GM18907 (cell line): ENCODE measurements around the gene ATP12A.

Source experiments
- ATAC-seq: cut with Tn5 transposase; IDR thresholded peaks from one replicate; pipeline ENCODE4 v1.9.1; 2021; ENCODE audit warnings: mild to moderate bottlenecking, moderate library complexity; ENCODE audit not compliant: unreplicated experiment

Gene ATP12A

GRCh38 chr13:24724714-24725113 is 44.5 kb downstream of the ATP12A start:
- ATAC-seq = no peak

GRCh38 chr13:24725379-24725778 is 45.2 kb downstream of the ATP12A start:
- no peak for ATAC-seq

GRCh38 chr13:24727731-24728601 is 47.8 kb downstream of the ATP12A start:
- peak; percentile 86 for ATAC-seq

GRCh38 chr13:24730873-24731567 is 50.8 kb downstream of the ATP12A start:
- peak; percentile 70 for ATAC-seq

GRCh38 chr13:24734950-24735349 is 54.7 kb downstream of the ATP12A start:
- no peak for ATAC-seq

GRCh38 chr13:24737042-24737441 is 56.8 kb downstream of the ATP12A start:
- ATAC-seq = no peak

- ATAC-seq = no peak
Measured at GRCh38 chr13:24738366-24738847, 58.2 kb downstream of the ATP12A start.

GRCh38 chr13:24740014-24740890 is 60.0 kb downstream of the ATP12A start:
- no peak for ATAC-seq

GRCh38 chr13:24741016-24741662 is 60.9 kb downstream of the ATP12A start:
- no peak for ATAC-seq

GRCh38 chr13:24741791-24742190 is 61.6 kb downstream of the ATP12A start:
- no peak for ATAC-seq

GRCh38 chr13:24742294-24742693 is 62.1 kb downstream of the ATP12A start:
- ATAC-seq = no peak

GRCh38 chr13:24742977-24743376 is 62.8 kb downstream of the ATP12A start:
- ATAC-seq = no peak

- no peak for ATAC-seq
Measured at GRCh38 chr13:24744247-24744646, 64.0 kb downstream of the ATP12A start.

- ATAC-seq = no peak
Measured at GRCh38 chr13:24745516-24745860, 65.3 kb downstream of the ATP12A start.

- no peak for ATAC-seq
Measured at GRCh38 chr13:24745861-24746617, 65.8 kb downstream of the ATP12A start.

GRCh38 chr13:24746618-24747247 is 66.5 kb downstream of the ATP12A start:
- no peak for ATAC-seq

GRCh38 chr13:24747248-24748060 is 67.2 kb downstream of the ATP12A start:
- no peak for ATAC-seq

- ATAC-seq = no peak
Measured at GRCh38 chr13:24748061-24748400, 67.8 kb downstream of the ATP12A start.

- ATAC-seq = no peak
Measured at GRCh38 chr13:24759197-24759596, 79.0 kb downstream of the ATP12A start.
